Liver (tissue), 9 donors: ENCODE measurements around the gene OR2Z1. TPM values are rescaled to one million over a fixed set of nuclear protein-coding genes. Genes with fewer than 3 reads are reported as not detected.
A peak's percentile ranks its signal among the peaks of the same experiment; 100 is the strongest.

Experiments used
- DNase-seq: peaks from one replicate; pipeline ENCODE4 v3.0.0-alpha.2; 2017; ENCODE audit warnings: low spot score
- H3K27ac ChIP-seq, 2 donors: one replicate each; pipeline ENCODE4 v1.7.0; 2013; ENCODE audit warnings: inconsistent platforms in 2 of 2, low read length in 2 of 2, control low read depth in 1 of 2, low read depth in 1 of 2, mild to moderate bottlenecking in 1 of 2
- H3K27me3 ChIP-seq, 4 donors: one replicate each; pipeline versions ENCODE4 v1.6.1 to v1.7.0; 2013; ENCODE audit warnings: low read length in 3 of 4, inconsistent platforms in 1 of 4, mild to moderate bottlenecking in 1 of 4, moderate library complexity in 1 of 4; ENCODE audit not compliant: control insufficient read depth in 4 of 4, insufficient read depth in 4 of 4
- H3K36me3 ChIP-seq, 4 donors: one replicate each; pipeline versions ENCODE4 v1.6.1 to v1.7.0; 2013; ENCODE audit warnings: low read length in 3 of 4, mild to moderate bottlenecking in 3 of 4, low read depth in 1 of 4, moderate library complexity in 1 of 4; ENCODE audit not compliant: control insufficient read depth in 4 of 4, insufficient read depth in 3 of 4
- H3K4me1 ChIP-seq, 4 donors: one replicate each; pipeline versions ENCODE4 v1.6.1 to v1.7.0; 2013; ENCODE audit warnings: low read length in 3 of 4, mild to moderate bottlenecking in 3 of 4, moderate library complexity in 1 of 4; ENCODE audit not compliant: control insufficient read depth in 4 of 4, insufficient read depth in 4 of 4
- H3K4me3 ChIP-seq, 3 donors: one replicate each; pipeline versions ENCODE4 v1.6.1 to v1.7.0; 2013; ENCODE audit warnings: low read length in 3 of 3, control low read depth in 1 of 3, low read depth in 1 of 3, mild to moderate bottlenecking in 1 of 3
- H3K9ac ChIP-seq, 2 donors: one replicate each; pipeline ENCODE4 v1.7.0; 2013; ENCODE audit warnings: low read length in 2 of 2, mild to moderate bottlenecking in 2 of 2, moderate library complexity in 2 of 2, control low read depth in 1 of 2, low read depth in 1 of 2
- H3K9me3 ChIP-seq, 4 donors: one replicate each; pipeline versions ENCODE4 v1.6.1 to v1.7.0; 2013; ENCODE audit warnings: low read length in 3 of 4; ENCODE audit not compliant: control insufficient read depth in 4 of 4
- EGR1 ChIP-seq, 2 donors: IDR thresholded peaks; 2 replicates each; pipeline ENCODE4 v1.6.1; 2016 to 2018; ENCODE audit warnings: antibody characterized with exemption in 2 of 2, low read depth in 2 of 2
- FOXA1 ChIP-seq: IDR thresholded peaks from 2 replicates; pipeline ENCODE4 v1.6.1; 2016; ENCODE audit warnings: antibody characterized with exemption
- FOXA2 ChIP-seq: IDR thresholded peaks from 2 replicates; pipeline ENCODE4 v1.6.1; 2016; ENCODE audit warnings: antibody characterized with exemption
- GABPA ChIP-seq, 2 donors: IDR thresholded peaks in 1 of 2; conservative IDR thresholded peaks in 1 of 2; 2 replicates each; pipeline ENCODE4 v1.6.1; 2016; ENCODE audit warnings: antibody characterized with exemption in 2 of 2, mild to moderate bottlenecking in 1 of 2, moderate library complexity in 1 of 2
- HNF4A ChIP-seq, 2 donors: conservative IDR thresholded peaks; 2 replicates each; pipeline ENCODE4 v1.6.1; 2016; ENCODE audit warnings: antibody characterized with exemption in 2 of 2, mild to moderate bottlenecking in 2 of 2
- HNF4G ChIP-seq: IDR thresholded peaks from 2 replicates; pipeline ENCODE4 v1.6.1; 2016; ENCODE audit warnings: antibody characterized with exemption
- JUND ChIP-seq, 2 donors: IDR thresholded peaks; 2 replicates each; pipeline ENCODE4 v1.6.1; 2016; ENCODE audit warnings: antibody characterized with exemption in 2 of 2
- NR2F2 ChIP-seq: IDR thresholded peaks from 2 replicates; pipeline ENCODE4 v1.6.1; 2016; ENCODE audit warnings: antibody characterized with exemption
- RAD21 ChIP-seq, 2 donors: IDR thresholded peaks; 2 replicates each; pipeline ENCODE4 v1.6.1; 2016; ENCODE audit warnings: antibody characterized with exemption in 2 of 2, mild to moderate bottlenecking in 2 of 2
- RXRA ChIP-seq, 2 donors: IDR thresholded peaks; 2 replicates each; pipeline ENCODE4 v1.6.1; 2017 to 2018; ENCODE audit warnings: antibody characterized with exemption in 2 of 2, mild to moderate bottlenecking in 1 of 2
- SP1 ChIP-seq: IDR thresholded peaks from 2 replicates; pipeline ENCODE4 v1.6.1; 2018; ENCODE audit warnings: antibody characterized with exemption, mild to moderate bottlenecking
- TAF1 ChIP-seq: conservative IDR thresholded peaks from 2 replicates; pipeline ENCODE4 v1.6.1; 2016; ENCODE audit warnings: antibody characterized with exemption, mild to moderate bottlenecking
- YY1 ChIP-seq: IDR thresholded peaks from 2 replicates; pipeline ENCODE4 v1.6.1; 2016; ENCODE audit warnings: antibody characterized with exemption, mild to moderate bottlenecking
- WGBS: extraction: QIAGEN DNeasy Blood & Tissue Kit; methylation state at CpG from one replicate; pipeline ENCODE4 v1.1.7; 2013; 5-methylcytosine and 5-hydroxymethylcytosine counted together
- polyA plus RNA-seq, 2 donors: library from polyadenylated mRNA; stranded (reverse) in 1 of 2; unstranded in 1 of 2; fragments of 200-250 nt in 1 of 2; fragments of >200 nt in 1 of 2; fragmentation: Nextera tagmentation in 1 of 2; extraction: Ambion mirVana in 1 of 2; gene quantifications; one replicate each; pipeline versions ENCODE4 v1.2.1 to v1.2.3, GENCODE V29; 2013 to 2015
- total RNA-seq, 2 donors: library from RNA; depleted of rRNA; stranded (reverse); fragments of >200 nt; gene quantifications; one replicate each; pipeline ENCODE4 v1.2.3, GENCODE V29; 2014
- TF ChIP-seq, protein P1 (sequence below): IDR thresholded peaks from 2 replicates; pipeline ENCODE4 v1.6.1; 2016; ENCODE audit warnings: antibody characterized with exemption
- TF ChIP-seq, protein P2 (sequence below): IDR thresholded peaks from 2 replicates; pipeline ENCODE4 v1.6.1; 2016; ENCODE audit warnings: antibody characterized with exemption
- TF ChIP-seq, protein P3 (sequence below): IDR thresholded peaks from 2 replicates; pipeline ENCODE4 v1.6.1; 2016; ENCODE audit warnings: antibody characterized with exemption, mild to moderate bottlenecking
- TF ChIP-seq, protein P4 (sequence below): fragments of 150-350 bp; IDR thresholded peaks from 2 replicates; pipeline ENCODE4 v1.5.1; 2017; ENCODE audit warnings: improper control_type of control experiment, low read depth, low read length; ENCODE audit not compliant: missing input control
- TF ChIP-seq, protein P5 (sequence below): IDR thresholded peaks from 2 replicates; pipeline ENCODE4 v1.6.1; 2016; ENCODE audit warnings: antibody characterized with exemption
- donor health status: healthy.
- donor health status: healthy.
- donor health status: healthy.
- donor health status: healthy.
- donor health status: healthy.

OR2Z1 gene
- total and polyA plus RNA-seq, 4 donors, result not detected

DNA sequence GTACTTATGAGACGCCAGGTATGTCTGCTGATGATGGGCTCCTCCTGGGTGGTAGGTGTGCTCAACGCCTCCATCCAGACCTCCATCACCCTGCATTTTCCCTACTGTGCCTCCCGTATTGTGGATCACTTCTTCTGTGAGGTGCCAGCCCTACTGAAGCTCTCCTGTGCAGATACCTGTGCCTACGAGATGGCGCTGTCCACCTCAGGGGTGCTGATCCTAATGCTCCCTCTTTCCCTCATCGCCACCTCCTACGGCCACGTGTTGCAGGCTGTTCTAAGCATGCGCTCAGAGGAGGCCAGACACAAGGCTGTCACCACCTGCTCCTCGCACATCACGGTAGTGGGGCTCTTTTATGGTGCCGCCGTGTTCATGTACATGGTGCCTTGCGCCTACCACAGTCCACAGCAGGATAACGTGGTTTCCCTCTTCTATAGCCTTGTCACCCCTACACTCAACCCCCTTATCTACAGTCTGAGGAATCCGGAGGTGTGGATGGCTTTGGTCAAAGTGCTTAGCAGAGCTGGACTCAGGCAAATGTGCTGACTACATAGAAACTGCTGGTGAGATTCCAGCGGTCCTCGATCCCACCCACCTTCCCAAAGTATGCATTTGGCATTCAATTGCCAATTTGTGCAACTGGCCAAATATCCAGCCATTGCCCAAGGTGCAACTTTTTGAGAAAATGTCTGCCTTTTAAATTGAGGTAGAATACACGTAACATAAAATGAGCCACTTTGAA lies 10.2 kb downstream of the OR2Z1 start:
- no peaks in the 10 kb centered on the region for H3K4me1 ChIP-seq
- H3K9me3 ChIP-seq, result peaks cover 0 to 4% (median 0%) of the 10 kb centered on the region in 4 donors
- H3K36me3 ChIP-seq, result no peaks in the 10 kb centered on the region
- no peak overlapping the region for H3K4me3 ChIP-seq
- no peak for TF ChIP-seq FOXA2
- TF ChIP-seq, protein P1, sequence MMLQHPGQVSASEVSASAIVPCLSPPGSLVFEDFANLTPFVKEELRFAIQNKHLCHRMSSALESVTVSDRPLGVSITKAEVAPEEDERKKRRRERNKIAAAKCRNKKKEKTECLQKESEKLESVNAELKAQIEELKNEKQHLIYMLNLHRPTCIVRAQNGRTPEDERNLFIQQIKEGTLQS, result no peak
- TF ChIP-seq SP1, result no peak
- TF ChIP-seq EGR1 (IDR thresholded peaks at IDR 0.05; ENCODE audit: low read depth in 2 of 2), result no peak
- no peak for TF ChIP-seq TAF1
- TF ChIP-seq, protein P2, sequence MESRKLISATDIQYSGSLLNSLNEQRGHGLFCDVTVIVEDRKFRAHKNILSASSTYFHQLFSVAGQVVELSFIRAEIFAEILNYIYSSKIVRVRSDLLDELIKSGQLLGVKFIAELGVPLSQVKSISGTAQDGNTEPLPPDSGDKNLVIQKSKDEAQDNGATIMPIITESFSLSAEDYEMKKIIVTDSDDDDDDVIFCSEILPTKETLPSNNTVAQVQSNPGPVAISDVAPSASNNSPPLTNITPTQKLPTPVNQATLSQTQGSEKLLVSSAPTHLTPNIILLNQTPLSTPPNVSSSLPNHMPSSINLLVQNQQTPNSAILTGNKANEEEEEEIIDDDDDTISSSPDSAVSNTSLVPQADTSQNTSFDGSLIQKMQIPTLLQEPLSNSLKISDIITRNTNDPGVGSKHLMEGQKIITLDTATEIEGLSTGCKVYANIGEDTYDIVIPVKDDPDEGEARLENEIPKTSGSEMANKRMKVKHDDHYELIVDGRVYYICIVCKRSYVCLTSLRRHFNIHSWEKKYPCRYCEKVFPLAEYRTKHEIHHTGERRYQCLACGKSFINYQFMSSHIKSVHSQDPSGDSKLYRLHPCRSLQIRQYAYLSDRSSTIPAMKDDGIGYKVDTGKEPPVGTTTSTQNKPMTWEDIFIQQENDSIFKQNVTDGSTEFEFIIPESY, result no peak
- no peak for TF ChIP-seq JUND (IDR thresholded peaks at IDR 0.05)
- TF ChIP-seq HNF4G, result no peak
- TF ChIP-seq, protein P3, sequence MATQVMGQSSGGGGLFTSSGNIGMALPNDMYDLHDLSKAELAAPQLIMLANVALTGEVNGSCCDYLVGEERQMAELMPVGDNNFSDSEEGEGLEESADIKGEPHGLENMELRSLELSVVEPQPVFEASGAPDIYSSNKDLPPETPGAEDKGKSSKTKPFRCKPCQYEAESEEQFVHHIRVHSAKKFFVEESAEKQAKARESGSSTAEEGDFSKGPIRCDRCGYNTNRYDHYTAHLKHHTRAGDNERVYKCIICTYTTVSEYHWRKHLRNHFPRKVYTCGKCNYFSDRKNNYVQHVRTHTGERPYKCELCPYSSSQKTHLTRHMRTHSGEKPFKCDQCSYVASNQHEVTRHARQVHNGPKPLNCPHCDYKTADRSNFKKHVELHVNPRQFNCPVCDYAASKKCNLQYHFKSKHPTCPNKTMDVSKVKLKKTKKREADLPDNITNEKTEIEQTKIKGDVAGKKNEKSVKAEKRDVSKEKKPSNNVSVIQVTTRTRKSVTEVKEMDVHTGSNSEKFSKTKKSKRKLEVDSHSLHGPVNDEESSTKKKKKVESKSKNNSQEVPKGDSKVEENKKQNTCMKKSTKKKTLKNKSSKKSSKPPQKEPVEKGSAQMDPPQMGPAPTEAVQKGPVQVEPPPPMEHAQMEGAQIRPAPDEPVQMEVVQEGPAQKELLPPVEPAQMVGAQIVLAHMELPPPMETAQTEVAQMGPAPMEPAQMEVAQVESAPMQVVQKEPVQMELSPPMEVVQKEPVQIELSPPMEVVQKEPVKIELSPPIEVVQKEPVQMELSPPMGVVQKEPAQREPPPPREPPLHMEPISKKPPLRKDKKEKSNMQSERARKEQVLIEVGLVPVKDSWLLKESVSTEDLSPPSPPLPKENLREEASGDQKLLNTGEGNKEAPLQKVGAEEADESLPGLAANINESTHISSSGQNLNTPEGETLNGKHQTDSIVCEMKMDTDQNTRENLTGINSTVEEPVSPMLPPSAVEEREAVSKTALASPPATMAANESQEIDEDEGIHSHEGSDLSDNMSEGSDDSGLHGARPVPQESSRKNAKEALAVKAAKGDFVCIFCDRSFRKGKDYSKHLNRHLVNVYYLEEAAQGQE, result peak; percentile 93
- no peak overlapping the region for H3K9ac ChIP-seq
- H3K27ac ChIP-seq, result no peak overlapping the region
- 52% methylated on average over 19 of the region's 19 CpGs for WGBS
- DNase-seq, result no peak
- H3K27me3 ChIP-seq, result no peaks in the 10 kb centered on the region

DNA sequence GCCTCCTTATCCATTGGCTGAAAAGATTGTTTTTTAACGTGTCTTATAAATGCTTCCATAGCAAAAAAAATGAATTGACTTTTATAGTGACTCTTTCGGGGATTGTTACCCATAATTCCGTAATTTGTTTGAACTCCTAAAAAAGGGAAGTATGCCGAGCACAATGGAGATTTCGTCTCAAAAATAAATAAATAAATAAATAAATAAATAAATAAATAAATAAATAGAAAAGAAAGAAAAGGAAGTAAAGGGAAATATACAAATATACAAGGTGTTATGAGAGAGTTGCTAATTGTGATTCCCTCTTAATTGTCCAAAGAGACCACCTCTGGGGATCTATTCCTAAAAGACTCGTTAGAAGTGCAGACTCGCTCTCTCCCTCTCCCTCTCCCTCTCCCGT lies 16.9 kb downstream of the OR2Z1 start:
- WGBS, result 79% methylated on average over 8 of the region's 8 CpGs
- Histone ChIP-seq H3K27me3 (no peaks in the 10 kb centered on the region), H3K36me3 (no peaks in the 10 kb centered on the region), H3K9ac (no peak overlapping the region), H3K27ac (no peak overlapping the region), H3K9me3 (no peaks in the 10 kb centered on the region), H3K4me1 (no peaks in the 10 kb centered on the region), H3K4me3 (no peak overlapping the region)
- no peak for DNase-seq
- TF ChIP-seq RXRA (IDR thresholded peaks at IDR 0.05) (no peak), FOXA1 (no peak), HNF4A (conservative IDR thresholded peaks at IDR 0.05) (no peak), FOXA2 (no peak), YY1 (no peak), TAF1 (no peak), HNF4G (no peak), NR2F2 (no peak), EGR1 (IDR thresholded peaks at IDR 0.05; ENCODE audit: low read depth in 2 of 2) (no peak), SP1 (no peak), JUND (IDR thresholded peaks at IDR 0.05) (no peak), GABPA (IDR thresholded peaks at IDR 0.05 in 1 of 2, conservative IDR thresholded peaks at IDR 0.05 in 1 of 2) (no peak), RAD21 (IDR thresholded peaks at IDR 0.05) (no peak)
- TF ChIP-seq, protein P1, result no peak
- TF ChIP-seq, protein P4, sequence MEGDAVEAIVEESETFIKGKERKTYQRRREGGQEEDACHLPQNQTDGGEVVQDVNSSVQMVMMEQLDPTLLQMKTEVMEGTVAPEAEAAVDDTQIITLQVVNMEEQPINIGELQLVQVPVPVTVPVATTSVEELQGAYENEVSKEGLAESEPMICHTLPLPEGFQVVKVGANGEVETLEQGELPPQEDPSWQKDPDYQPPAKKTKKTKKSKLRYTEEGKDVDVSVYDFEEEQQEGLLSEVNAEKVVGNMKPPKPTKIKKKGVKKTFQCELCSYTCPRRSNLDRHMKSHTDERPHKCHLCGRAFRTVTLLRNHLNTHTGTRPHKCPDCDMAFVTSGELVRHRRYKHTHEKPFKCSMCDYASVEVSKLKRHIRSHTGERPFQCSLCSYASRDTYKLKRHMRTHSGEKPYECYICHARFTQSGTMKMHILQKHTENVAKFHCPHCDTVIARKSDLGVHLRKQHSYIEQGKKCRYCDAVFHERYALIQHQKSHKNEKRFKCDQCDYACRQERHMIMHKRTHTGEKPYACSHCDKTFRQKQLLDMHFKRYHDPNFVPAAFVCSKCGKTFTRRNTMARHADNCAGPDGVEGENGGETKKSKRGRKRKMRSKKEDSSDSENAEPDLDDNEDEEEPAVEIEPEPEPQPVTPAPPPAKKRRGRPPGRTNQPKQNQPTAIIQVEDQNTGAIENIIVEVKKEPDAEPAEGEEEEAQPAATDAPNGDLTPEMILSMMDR, result no peak
- TF ChIP-seq, protein P3, result no peak
- TF ChIP-seq, protein P5, sequence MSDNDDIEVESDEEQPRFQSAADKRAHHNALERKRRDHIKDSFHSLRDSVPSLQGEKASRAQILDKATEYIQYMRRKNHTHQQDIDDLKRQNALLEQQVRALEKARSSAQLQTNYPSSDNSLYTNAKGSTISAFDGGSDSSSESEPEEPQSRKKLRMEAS, result no peak
